Large intestine (tissue), 3 donors: Measurements from ENCODE around the gene DNAJC5. TPM values are rescaled to one million over a fixed set of nuclear protein-coding genes. Genes with fewer than 3 reads are reported as not detected.
"Not testable (repeated sequence)": the region's sequence is repeated elsewhere in the genome, so short reads cannot be mapped to it uniquely, and the experiment has no call there.

Experiments
- DNase-seq, 2 donors: peaks; one replicate each; pipeline versions ENCODE4 v3.0.0 to v3.0.0-alpha.2; 2013
- H3K27ac ChIP-seq: one replicate; pipeline ENCODE4 v1.5.1; 2013; ENCODE audit warnings: low read length
- H3K27me3 ChIP-seq: 2 replicates; pipeline ENCODE4 v1.6.1; 2013; ENCODE audit warnings: low read length; ENCODE audit not compliant: control insufficient read depth, insufficient read depth
- H3K36me3 ChIP-seq: 2 replicates; pipeline ENCODE4 v1.6.1; 2013; ENCODE audit warnings: low read length; ENCODE audit not compliant: control insufficient read depth, insufficient read depth
- H3K4me1 ChIP-seq: one replicate; pipeline ENCODE4 v1.6.1; 2013; ENCODE audit warnings: low read length; ENCODE audit not compliant: control insufficient read depth, insufficient read depth
- H3K4me3 ChIP-seq: one replicate; pipeline ENCODE4 v1.5.1; 2013; ENCODE audit warnings: low read length
- H3K9me3 ChIP-seq: one replicate; pipeline ENCODE4 v1.6.1; 2013; ENCODE audit warnings: mild to moderate bottlenecking, low read depth, low read length, moderate library complexity; ENCODE audit not compliant: control insufficient read depth
- WGBS: methylation state at CpG from one replicate; pipeline ENCODE4 v1.1.5; 2013; ENCODE audit warnings: low lambda C conversion rate; ENCODE audit not compliant: insufficient coverage; 5-methylcytosine and 5-hydroxymethylcytosine counted together
- polyA plus RNA-seq: library from polyadenylated mRNA; unstranded; fragments of 120-200 nt; gene quantifications from one replicate; pipeline ENCODE4 v1.2.1, GENCODE V29; 2013

DNAJC5 gene
- polyA plus RNA-seq, 1 donor = 21.9 TPM

DNA sequence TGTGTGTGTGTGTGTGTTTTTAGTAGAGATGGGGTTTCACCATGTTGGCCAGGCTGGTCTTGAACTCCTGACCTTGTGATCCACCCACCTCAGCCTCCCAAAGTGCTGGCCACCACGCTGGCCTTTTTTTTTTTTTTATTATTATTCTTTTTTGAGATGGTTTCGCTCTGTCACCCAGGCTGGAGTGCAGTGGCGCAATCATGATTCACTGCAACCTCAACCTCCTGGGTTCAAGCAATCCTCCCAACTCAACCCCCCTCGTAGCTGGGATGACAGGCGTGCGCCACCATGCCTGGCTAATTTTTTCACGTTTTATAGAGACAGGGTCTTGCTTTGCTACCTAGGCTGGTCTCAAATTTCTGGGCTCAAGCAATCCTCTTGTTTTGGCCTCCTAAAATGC, 20.7 kb upstream of the DNAJC5 start:
- peaks cover 68% of the 10 kb centered on the region for H3K36me3 ChIP-seq
- H3K9me3 ChIP-seq, H3K27me3 ChIP-seq, H3K4me3 ChIP-seq, H3K4me1 ChIP-seq, H3K27ac ChIP-seq, DNase-seq: not testable (repeated sequence)
- no CpG with 5 or more reads among the region's 7 CpGs for WGBS

DNA sequence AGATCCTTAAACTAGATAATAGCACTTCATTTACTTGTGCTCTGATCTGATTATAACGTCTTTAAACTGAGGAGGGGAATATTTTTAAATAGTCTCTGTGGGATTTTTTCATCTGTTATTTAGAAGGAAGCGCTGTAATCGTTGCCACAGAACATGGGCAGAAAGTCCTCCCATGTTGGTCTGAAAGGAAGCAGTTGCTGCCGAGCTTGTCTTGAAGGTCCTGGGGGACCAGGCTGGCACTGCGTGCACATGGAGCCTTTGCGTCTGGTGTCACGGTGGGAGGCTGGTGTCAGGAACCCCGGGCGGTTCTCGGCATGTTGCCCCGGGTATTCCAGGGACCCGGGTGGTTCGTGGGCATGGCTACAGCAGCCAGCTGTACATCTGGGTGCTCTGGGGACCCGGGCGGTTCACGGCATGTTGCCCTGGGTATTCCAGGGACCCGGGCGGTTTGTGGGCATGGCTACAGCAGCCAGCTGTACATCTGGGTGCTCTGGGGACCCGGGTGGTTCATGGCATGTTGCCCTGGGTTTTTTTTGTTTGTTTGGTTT, 18.4 kb upstream of the DNAJC5 start:
- H3K36me3 ChIP-seq = peaks cover 64% of the 10 kb centered on the region
- DNase-seq = no peak
- H3K4me1 ChIP-seq = no peaks in the 10 kb centered on the region
- WGBS = no CpG with 5 or more reads among the region's 19 CpGs
- H3K9me3 ChIP-seq = no peaks in the 10 kb centered on the region
- no peak overlapping the region for H3K27ac ChIP-seq
- no peak overlapping the region for H3K4me3 ChIP-seq
- H3K27me3 ChIP-seq = no peaks in the 10 kb centered on the region

DNA sequence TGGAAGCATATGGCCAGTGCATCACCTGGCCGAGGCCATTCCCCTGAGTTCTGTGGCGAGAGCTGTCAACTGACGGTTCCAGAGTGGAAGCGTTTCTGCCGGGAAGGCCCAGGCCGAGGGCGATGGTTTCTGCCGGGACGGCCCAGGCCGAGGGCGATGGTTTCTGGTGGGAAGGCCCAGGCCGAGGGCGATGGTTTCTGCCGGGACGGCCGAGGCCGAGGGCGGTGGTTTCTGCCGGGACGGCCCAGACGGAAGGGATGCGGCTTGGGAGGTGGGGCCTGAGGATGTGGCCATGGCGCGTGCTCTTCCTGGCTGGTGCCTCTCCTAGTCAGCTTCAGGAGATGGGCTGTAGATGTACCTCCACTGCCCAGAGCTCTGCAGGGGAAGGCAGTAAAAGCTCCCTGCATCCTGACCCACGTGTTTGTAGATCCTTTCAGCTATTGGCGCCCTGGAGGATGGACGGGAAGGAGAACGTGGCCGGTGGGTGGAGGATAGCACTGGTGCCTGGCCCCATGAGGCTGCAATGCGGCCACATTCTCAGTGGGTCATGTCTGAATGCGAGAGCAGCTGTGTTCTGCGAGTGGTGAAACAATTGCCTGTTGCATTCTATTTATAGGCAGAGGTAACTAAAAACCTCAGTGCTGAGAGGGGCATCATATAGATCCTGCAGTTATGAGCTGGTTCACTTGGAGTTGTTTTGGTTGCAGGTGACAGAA, 17.0 kb upstream of the DNAJC5 start:
- peaks cover 69% of the 10 kb centered on the region for H3K36me3 ChIP-seq

DNA sequence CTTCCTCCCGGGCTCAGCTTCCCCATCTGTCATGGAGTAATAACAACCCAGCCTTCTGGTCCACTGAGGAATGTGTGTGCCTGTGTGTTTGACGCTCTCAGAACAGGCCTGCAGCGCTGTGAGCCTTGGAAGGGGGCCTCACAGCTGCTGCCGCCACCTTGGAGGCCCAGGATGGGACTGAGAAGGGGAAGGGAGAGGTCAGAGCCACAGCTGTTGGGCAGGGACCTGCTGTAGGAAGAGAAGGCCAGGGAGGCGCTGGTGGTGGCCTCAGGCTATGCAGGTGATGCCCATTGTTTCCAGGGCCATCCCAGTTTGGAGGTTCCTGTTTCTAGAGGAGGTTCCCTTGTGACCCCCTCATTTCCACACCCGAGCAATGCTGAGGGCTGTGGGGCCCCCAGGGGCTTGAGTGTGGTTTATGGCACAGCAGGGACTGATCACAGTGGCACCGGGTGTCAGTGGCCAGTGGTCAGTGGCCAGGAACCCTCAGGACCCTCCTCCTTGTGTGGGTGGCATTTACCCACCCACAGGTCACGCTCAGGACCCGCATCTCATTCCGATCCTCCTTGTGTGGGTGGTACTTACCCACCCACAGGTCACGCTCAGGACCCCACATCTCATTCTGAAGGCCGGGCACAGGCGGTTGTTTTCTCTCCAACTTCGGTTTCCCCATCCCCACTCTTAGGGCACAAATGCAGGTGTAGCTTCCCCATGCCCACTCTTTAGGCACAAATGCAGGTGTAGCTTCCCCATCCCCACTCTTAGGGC, 15.8 kb upstream of the DNAJC5 start:
- WGBS = no CpG with 5 or more reads among the region's 14 CpGs
- no peak for DNase-seq
- Histone ChIP-seq H3K36me3 (peaks cover 74% of the 10 kb centered on the region), H3K27ac (no peak overlapping the region), H3K4me3 (no peak overlapping the region), H3K4me1 (no peaks in the 10 kb centered on the region), H3K27me3 (no peaks in the 10 kb centered on the region), H3K9me3 (no peaks in the 10 kb centered on the region)

More for the DNA sequence above, 17.0 kb upstream of the DNAJC5 start:
- no peaks in the 10 kb centered on the region for H3K27me3 ChIP-seq
- WGBS = no CpG with 5 or more reads among the region's 32 CpGs
- H3K27ac ChIP-seq = no peak overlapping the region
- H3K9me3 ChIP-seq = no peaks in the 10 kb centered on the region
- H3K4me3 ChIP-seq = no peak overlapping the region
- DNase-seq = no peak
- no peaks in the 10 kb centered on the region for H3K4me1 ChIP-seq

DNA sequence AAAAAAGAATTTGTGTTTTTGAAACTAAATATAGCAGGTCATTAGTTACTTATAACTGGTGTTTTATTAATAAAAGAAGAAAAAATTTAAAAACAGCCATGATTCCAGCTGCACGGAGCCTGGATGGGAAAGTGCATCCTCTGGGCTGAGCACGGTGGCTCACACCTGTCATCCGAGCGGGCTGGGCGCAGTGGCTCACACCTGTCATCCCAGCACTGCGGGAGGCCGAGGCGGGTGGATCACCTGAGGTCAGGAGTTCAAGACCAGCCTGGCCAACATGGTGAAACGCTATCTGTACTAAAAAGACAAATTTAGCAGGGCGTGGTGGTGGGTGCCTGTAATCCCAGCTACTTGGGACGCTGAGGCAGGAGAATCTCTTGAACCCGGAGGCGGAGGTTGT, 14.0 kb upstream of the DNAJC5 start:
- peaks cover 76% of the 10 kb centered on the region for H3K36me3 ChIP-seq
- 83% methylated on average over 1 of the region's 13 CpGs for WGBS

DNA sequence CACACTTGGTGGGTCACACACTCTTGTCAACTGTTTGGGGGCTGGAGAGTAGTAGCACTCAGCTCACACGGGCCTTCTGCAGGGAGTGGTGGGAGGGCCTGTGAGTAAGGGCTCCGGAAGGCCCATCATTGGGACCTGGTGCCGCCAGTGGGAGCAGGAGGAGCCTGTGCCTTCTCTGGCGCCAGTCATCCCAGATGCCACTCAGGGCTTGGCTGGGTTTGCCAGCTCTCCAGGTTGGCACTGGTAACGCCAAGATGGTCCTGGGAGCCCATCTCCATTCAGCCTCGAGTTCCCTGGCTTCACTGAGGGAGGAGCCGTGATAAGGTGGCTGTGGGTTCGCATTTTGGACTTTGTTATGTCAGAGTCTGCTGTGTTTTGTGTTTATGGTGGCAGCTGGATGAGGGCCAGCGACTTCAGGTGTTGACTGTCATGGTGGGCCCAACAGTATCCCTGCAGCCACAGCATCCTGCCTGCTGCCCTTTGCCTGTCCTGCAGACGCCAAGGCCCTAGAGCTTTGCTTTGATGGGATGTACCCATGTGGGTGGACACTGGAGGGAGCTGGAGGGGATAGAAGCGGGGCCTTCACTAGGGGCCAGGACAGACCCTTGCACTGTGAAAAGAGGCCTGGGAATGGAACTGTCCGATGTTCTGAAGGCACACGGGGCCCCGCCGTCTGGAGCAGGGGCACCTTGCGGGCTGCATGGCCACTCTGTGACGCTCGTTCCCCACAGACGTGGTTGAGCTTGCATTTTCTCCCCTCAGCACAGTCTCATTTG, 13.3 kb upstream of the DNAJC5 start:
- H3K36me3 ChIP-seq = peaks cover 70% of the 10 kb centered on the region

More for the DNA sequence above, 14.0 kb upstream of the DNAJC5 start:
- H3K9me3 ChIP-seq, H3K4me1 ChIP-seq, DNase-seq, H3K27me3 ChIP-seq, H3K27ac ChIP-seq, H3K4me3 ChIP-seq: not testable (repeated sequence)

DNA sequence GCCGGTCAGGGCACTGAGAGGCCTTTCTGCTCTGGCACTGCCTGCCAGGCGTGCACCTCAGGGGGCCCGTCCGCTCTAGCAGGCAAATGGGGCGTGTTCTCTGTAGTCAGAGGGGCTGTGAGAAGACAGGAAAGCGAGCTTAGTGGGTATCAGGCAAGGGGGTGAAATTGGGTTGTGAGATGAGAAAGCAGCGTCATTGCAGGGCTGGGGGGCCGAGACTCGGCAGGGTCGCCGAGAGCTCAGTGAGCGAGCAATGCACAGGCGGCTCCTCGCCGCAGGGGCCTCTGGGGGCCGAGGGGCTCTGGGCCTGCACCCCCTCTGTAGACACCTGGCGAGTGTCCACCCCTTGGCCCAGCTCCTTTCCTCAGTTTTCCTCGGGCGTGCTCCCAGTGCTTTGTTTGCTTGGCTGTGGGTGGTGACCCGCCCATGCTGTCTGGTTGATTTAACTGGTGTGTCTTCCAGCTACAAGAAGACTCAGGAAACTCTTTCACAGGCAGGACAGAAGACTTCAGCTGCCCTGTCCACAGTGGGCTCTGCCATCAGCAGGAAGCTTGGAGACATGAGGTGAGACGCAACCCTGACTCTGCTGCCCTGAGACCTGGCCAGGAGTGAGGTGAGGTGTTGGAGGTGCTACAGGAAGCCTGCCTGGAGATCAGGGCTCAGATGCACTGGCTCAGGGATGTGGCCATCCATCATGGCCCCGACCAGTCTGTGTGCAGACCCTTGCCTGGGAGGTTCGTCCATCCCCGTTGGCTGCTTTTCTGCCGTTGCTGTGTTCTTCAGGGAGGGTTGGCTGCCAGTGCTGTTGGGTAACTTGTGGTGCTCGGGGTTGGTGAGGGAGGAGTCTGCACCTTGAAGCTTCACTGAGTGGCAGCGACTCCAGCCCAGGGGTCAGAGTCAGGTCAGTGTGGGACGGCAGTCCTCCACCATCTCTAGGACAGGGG, 12.4 kb upstream of the DNAJC5 start:
- peaks cover 74% of the 10 kb centered on the region for H3K36me3 ChIP-seq
- no peak overlapping the region for H3K4me3 ChIP-seq
- no peaks in the 10 kb centered on the region for H3K9me3 ChIP-seq
- H3K4me1 ChIP-seq = no peaks in the 10 kb centered on the region
- WGBS = no CpG with 5 or more reads among the region's 28 CpGs
- DNase-seq = no peak
- H3K27ac ChIP-seq = no peak overlapping the region
- H3K27me3 ChIP-seq = no peaks in the 10 kb centered on the region

More for the DNA sequence above, 13.3 kb upstream of the DNAJC5 start:
- H3K4me3 ChIP-seq = no peak overlapping the region
- H3K9me3 ChIP-seq = no peaks in the 10 kb centered on the region
- no peaks in the 10 kb centered on the region for H3K4me1 ChIP-seq
- DNase-seq = peak in 1 of 2 donors; percentile 41
- no CpG with 5 or more reads among the region's 19 CpGs for WGBS
- H3K27ac ChIP-seq = no peak overlapping the region
- H3K27me3 ChIP-seq = no peaks in the 10 kb centered on the region

DNA sequence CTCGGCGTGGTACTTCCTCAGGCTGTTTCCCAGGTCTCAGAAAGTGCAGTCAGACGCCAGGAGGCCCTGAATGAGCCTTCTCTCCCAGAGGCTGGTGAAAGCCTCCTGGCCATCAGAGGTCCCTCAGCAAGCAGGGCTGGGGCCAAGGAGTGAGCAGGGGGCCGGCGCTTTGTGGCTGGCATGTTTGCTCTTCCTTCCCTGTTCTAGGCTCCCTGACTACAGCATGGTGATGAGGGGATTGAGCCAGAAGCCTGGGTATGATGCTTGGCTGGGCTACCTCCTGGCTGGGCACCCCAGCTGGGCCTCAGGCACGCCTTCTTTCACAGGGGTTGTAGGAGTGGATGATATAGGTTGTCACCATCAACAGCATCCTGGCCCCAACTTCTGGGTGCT, 11.7 kb upstream of the DNAJC5 start:
- no CpG with 5 or more reads among the region's 6 CpGs for WGBS
- Histone ChIP-seq H3K36me3 (peaks cover 75% of the 10 kb centered on the region), H3K4me1 (no peaks in the 10 kb centered on the region), H3K27me3 (no peaks in the 10 kb centered on the region), H3K4me3 (no peak overlapping the region), H3K27ac (no peak overlapping the region), H3K9me3 (no peaks in the 10 kb centered on the region)
- DNase-seq = no peak

DNA sequence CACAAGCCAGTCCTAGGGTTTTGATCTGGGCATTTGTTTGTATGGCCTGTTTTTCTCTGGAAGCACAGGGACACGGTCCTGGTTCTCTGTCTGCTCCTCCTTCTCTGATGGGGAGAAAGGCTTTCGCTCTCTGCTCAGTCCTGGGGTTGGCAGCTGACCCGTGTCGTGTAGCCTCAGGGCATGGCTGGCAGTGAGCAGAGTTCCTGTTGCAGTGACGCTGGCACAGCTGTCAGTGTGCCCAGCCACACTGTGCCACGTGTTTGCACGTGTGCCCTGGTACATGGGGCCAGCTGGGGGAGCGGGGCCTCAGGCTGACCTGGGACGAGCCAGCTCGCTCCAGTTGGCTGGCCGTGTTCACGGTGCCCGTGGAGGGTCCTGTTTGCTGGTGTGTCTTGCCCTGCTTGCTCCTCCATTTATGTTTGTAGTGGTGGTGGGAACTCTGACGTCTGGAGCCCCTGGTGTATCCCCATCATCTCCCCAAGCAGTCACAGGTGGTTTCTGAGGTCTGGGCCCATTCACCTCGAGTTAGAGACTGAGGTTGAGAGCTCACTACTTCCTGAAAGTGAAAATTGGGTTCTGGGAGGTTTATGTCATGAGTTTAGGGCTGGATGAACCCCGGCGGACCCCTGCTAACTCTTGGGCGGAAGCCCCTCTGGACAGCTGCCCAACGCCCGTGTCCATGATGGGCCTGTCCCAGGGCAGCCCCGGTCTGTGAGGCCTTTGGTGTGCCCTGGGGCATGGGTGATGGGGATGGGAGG, 10.2 kb upstream of the DNAJC5 start:
- Histone ChIP-seq H3K4me3 (no peak overlapping the region), H3K27ac (no peak overlapping the region), H3K4me1 (no peaks in the 10 kb centered on the region), H3K36me3 (peaks cover 74% of the 10 kb centered on the region), H3K9me3 (no peaks in the 10 kb centered on the region), H3K27me3 (no peaks in the 10 kb centered on the region)
- no peak for DNase-seq
- no CpG with 5 or more reads among the region's 21 CpGs for WGBS
